Loucy (cell line): ENCODE results near the gene UBTD2.

Experiments
- H2AFZ ChIP-seq: fragments of 200-600 bp; sonication (generic); 2 replicates; pipeline ENCODE4 v1.6.0; 2016; ENCODE audit warnings: antibody characterized with exemption, mild to moderate bottlenecking, low read length, moderate library complexity
- H3F3A ChIP-seq: fragments of 200-600 bp; 2 replicates; pipeline ENCODE4 v1.6.0; 2016; ENCODE audit warnings: antibody characterized with exemption, low read depth, mild to moderate bottlenecking
- H3K27me3 ChIP-seq: fragments of 200-600 bp; sonication (generic); 2 replicates; pipeline ENCODE4 v1.6.1; 2014; ENCODE audit warnings: low read length, mild to moderate bottlenecking; ENCODE audit not compliant: insufficient read depth, poor library complexity, severe bottlenecking
- H3K36me3 ChIP-seq: fragments of 200-600 bp; sonication (generic); 2 replicates; pipeline ENCODE4 v1.6.1; 2016; ENCODE audit warnings: low read length; ENCODE audit not compliant: insufficient read depth
- H3K4me1 ChIP-seq: fragments of 200-600 bp; sonication (generic); 2 replicates; pipeline ENCODE4 v1.5.1; 2014; ENCODE audit warnings: low read length, mild to moderate bottlenecking; ENCODE audit not compliant: insufficient read depth, poor library complexity, severe bottlenecking
- H3K4me2 ChIP-seq: fragments of 200-600 bp; sonication (generic); 2 replicates; pipeline ENCODE4 v1.6.0; 2014; ENCODE audit warnings: antibody characterized with exemption, low read length, low read depth, mild to moderate bottlenecking; ENCODE audit not compliant: poor library complexity, severe bottlenecking
- H3K4me3 ChIP-seq: fragments of 200-600 bp; sonication (generic); 2 replicates; pipeline ENCODE4 v1.5.1; 2014; ENCODE audit warnings: low read length, mild to moderate bottlenecking, mixed read lengths; ENCODE audit not compliant: poor library complexity, severe bottlenecking
- H3K79me2 ChIP-seq: fragments of 200-600 bp; sonication (generic); 2 replicates; pipeline ENCODE4 v1.6.1; 2014; ENCODE audit warnings: low read length; ENCODE audit not compliant: insufficient read depth
- H3K9ac ChIP-seq: fragments of 200-600 bp; sonication (generic); 2 replicates; pipeline ENCODE4 v1.6.0; 2014; ENCODE audit warnings: mild to moderate bottlenecking, low read depth, low read length, moderate library complexity; ENCODE audit not compliant: poor library complexity, severe bottlenecking
- H3K9me2 ChIP-seq: fragments of 200-600 bp; sonication (generic); replicated peaks from 2 replicates; pipeline ENCODE4 v1.6.1; 2016; ENCODE audit warnings: low read depth, low read length, mixed read lengths
- H3K9me3 ChIP-seq: fragments of 200-600 bp; sonication (generic); 2 replicates; pipeline ENCODE4 v1.6.1; 2014; ENCODE audit warnings: mild to moderate bottlenecking, antibody characterized with exemption, low read length, low read depth; ENCODE audit not compliant: insufficient read depth
- H4K20me1 ChIP-seq: fragments of 200-600 bp; sonication (generic); 2 replicates; pipeline ENCODE4 v1.6.0; 2014; ENCODE audit warnings: antibody characterized with exemption, low read length, mild to moderate bottlenecking; ENCODE audit not compliant: insufficient read depth, poor library complexity, severe bottlenecking
- CTCF ChIP-seq: fragments of 200-600 bp; sonication (generic); conservative IDR thresholded peaks from 2 replicates; pipeline ENCODE4 v1.5.1; 2014; ENCODE audit warnings: mild to moderate bottlenecking, antibody characterized with exemption, low read length
- EZH2phosphoT487 ChIP-seq: fragments of 200-600 bp; IDR thresholded peaks from 2 replicates; pipeline ENCODE4 v1.6.1; 2018; ENCODE audit warnings: antibody characterized with exemption, mild to moderate bottlenecking, moderate library complexity, borderline replicate concordance

The UBTD2 gene

GRCh38 chr5:172303572-172304335 is 20.2 kb upstream of the UBTD2 start:
- Histone ChIP-seq H3K27me3 (no peaks in the 10 kb centered on the region), H3F3A (no peaks in the 10 kb centered on the region), H3K9ac (no peak overlapping the region), H3K36me3 (no peaks in the 10 kb centered on the region), H3K9me3 (no peaks in the 10 kb centered on the region; the same call in 1 of the 2 replicates), H3K4me2 (no peak overlapping the region), H3K4me1 (no peaks in the 10 kb centered on the region), H3K4me3 (no peak overlapping the region), H4K20me1 (no peaks in the 10 kb centered on the region), H3K9me2 (no peaks in the 10 kb centered on the region), H2AFZ (no peak overlapping the region), H3K79me2 (no peaks in the 10 kb centered on the region)
- TF ChIP-seq EZH2phosphoT487 (no peak), CTCF (no peak)

- no peaks in the 10 kb centered on the region for H3F3A ChIP-seq
- no peak overlapping the region for H3K4me3 ChIP-seq
- no peaks in the 10 kb centered on the region; the same call in 1 of the 2 replicates for H3K9me3 ChIP-seq
- no peaks in the 10 kb centered on the region for H3K9me2 ChIP-seq
- no peak overlapping the region for H3K9ac ChIP-seq
- no peaks in the 10 kb centered on the region for H3K79me2 ChIP-seq
- H3K27me3 ChIP-seq, result no peaks in the 10 kb centered on the region
- no peaks in the 10 kb centered on the region for H3K36me3 ChIP-seq
- H4K20me1 ChIP-seq, result no peaks in the 10 kb centered on the region
- no peak overlapping the region for H3K4me2 ChIP-seq
- no peak for TF ChIP-seq EZH2phosphoT487
- no peak for TF ChIP-seq CTCF
- no peak overlapping the region for H2AFZ ChIP-seq
- no peaks in the 10 kb centered on the region for H3K4me1 ChIP-seq
Observed at GRCh38 chr5:172303162-172303561, 19.6 kb upstream of the UBTD2 start.

GRCh38 chr5:172302047-172302710 is 18.6 kb upstream of the UBTD2 start:
- H3K4me3 ChIP-seq, result no peak overlapping the region
- H3K9me3 ChIP-seq, result no peaks in the 10 kb centered on the region; the same call in 1 of the 2 replicates
- H4K20me1 ChIP-seq, result no peaks in the 10 kb centered on the region
- no peak overlapping the region for H3K4me2 ChIP-seq
- H3F3A ChIP-seq, result no peaks in the 10 kb centered on the region
- no peaks in the 10 kb centered on the region for H3K9me2 ChIP-seq
- H3K36me3 ChIP-seq, result no peaks in the 10 kb centered on the region
- TF ChIP-seq CTCF, result no peak
- TF ChIP-seq EZH2phosphoT487, result no peak
- H3K9ac ChIP-seq, result no peak overlapping the region
- H2AFZ ChIP-seq, result no peak overlapping the region
- no peaks in the 10 kb centered on the region for H3K79me2 ChIP-seq
- no peaks in the 10 kb centered on the region for H3K4me1 ChIP-seq
- no peaks in the 10 kb centered on the region for H3K27me3 ChIP-seq
